Cardiac muscle cell (in vitro differentiated cells and primary cell): Measurements from ENCODE around the gene NETO1. TPM values are rescaled to one million over a fixed set of nuclear protein-coding genes. Genes with fewer than 3 reads are reported as not detected.

ENCODE experiments used
- DNase-seq, 2 donors: peaks; one replicate each; pipeline versions ENCODE4 v3.0.0 to v3.0.0-alpha.2; 2010 to 2017; ENCODE audit warnings: low read depth in 1 of 2, low spot score in 1 of 2
- H3K27ac ChIP-seq: fragments of 200-600 bp; sonication (generic); 2 replicates; pipeline ENCODE4 v1.5.1; 2016
- H3K27me3 ChIP-seq: fragments of 200-600 bp; sonication (generic); 2 replicates; pipeline ENCODE4 v1.6.0; 2016; ENCODE audit warnings: control low read depth
- H3K36me3 ChIP-seq: fragments of 200-600 bp; sonication (generic); 2 replicates; pipeline ENCODE4 v1.5.1; 2016; ENCODE audit warnings: control low read depth
- H3K4me1 ChIP-seq: fragments of 200-600 bp; sonication (generic); 2 replicates; pipeline ENCODE4 v1.8.1; 2017; ENCODE audit warnings: low read depth, mild to moderate bottlenecking, mixed run types
- H3K4me3 ChIP-seq: fragments of 200-600 bp; sonication (generic); 2 replicates; pipeline ENCODE4 v1.5.1; 2016; ENCODE audit warnings: mild to moderate bottlenecking
- H3K9me3 ChIP-seq: fragments of 200-600 bp; sonication (generic); 2 replicates; pipeline ENCODE4 v1.5.1; 2017; ENCODE audit warnings: low read depth, mild to moderate bottlenecking, control low read depth
- CTCF ChIP-seq: IDR thresholded peaks from 2 replicates; pipeline ENCODE4 v1.5.1; 2012; ENCODE audit warnings: low read depth, mild to moderate bottlenecking, low read length
- polyA plus RNA-seq: library from polyadenylated mRNA; unstranded; fragments of >200 nt; fragmentation: Nextera tagmentation; extraction: Ambion mirVana; gene quantifications from 2 replicates; pipeline ENCODE4 v1.2.1, GENCODE V29; 2016
- total RNA-seq: library from RNA; depleted of rRNA; stranded (reverse); fragments of >200 nt; gene quantifications from 2 replicates; pipeline ENCODE4 v1.2.3, GENCODE V29; 2016

The NETO1 gene
- total and polyA plus RNA-seq, 2 experiments from 2014 or later = 2.8 to 3.6 TPM

GRCh38 chr18:72826736-72827135 is 41.1 kb downstream of the NETO1 start:
- no peaks in the 10 kb centered on the region for H3K4me1 ChIP-seq
- no peak for TF ChIP-seq CTCF
- DNase-seq = no peak
- no peak overlapping the region for H3K4me3 ChIP-seq
- H3K36me3 ChIP-seq = no peaks in the 10 kb centered on the region
- no peaks in the 10 kb centered on the region for H3K27me3 ChIP-seq
- no peaks in the 10 kb centered on the region for H3K9me3 ChIP-seq
- no peak overlapping the region for H3K27ac ChIP-seq

GRCh38 chr18:72823345-72823744 is 44.4 kb downstream of the NETO1 start:
- no peak for TF ChIP-seq CTCF
- Histone ChIP-seq H3K4me3 (no peak overlapping the region), H3K4me1 (no peaks in the 10 kb centered on the region), H3K27me3 (no peaks in the 10 kb centered on the region), H3K36me3 (no peaks in the 10 kb centered on the region), H3K9me3 (no peaks in the 10 kb centered on the region), H3K27ac (no peak overlapping the region)
- no peak for DNase-seq

GRCh38 chr18:72822202-72822601 is 45.6 kb downstream of the NETO1 start:
- Histone ChIP-seq H3K4me3 (no peak overlapping the region), H3K27me3 (no peaks in the 10 kb centered on the region), H3K4me1 (no peaks in the 10 kb centered on the region), H3K36me3 (no peaks in the 10 kb centered on the region), H3K9me3 (no peaks in the 10 kb centered on the region), H3K27ac (no peak overlapping the region)
- DNase-seq = no peak
- TF ChIP-seq CTCF = no peak

- H3K27ac ChIP-seq = no peak overlapping the region
- H3K27me3 ChIP-seq = no peaks in the 10 kb centered on the region
- DNase-seq = no peak
- no peaks in the 10 kb centered on the region for H3K9me3 ChIP-seq
- no peaks in the 10 kb centered on the region for H3K36me3 ChIP-seq
- no peaks in the 10 kb centered on the region for H3K4me1 ChIP-seq
- no peak overlapping the region for H3K4me3 ChIP-seq
- no peak for TF ChIP-seq CTCF
Measured at GRCh38 chr18:72820571-72820970, 47.2 kb downstream of the NETO1 start.

- Histone ChIP-seq H3K27me3 (no peaks in the 10 kb centered on the region), H3K4me1 (peaks cover 9% of the 10 kb centered on the region), H3K9me3 (no peaks in the 10 kb centered on the region), H3K4me3 (no peak overlapping the region), H3K27ac (no peak overlapping the region), H3K36me3 (no peaks in the 10 kb centered on the region)
- no peak for TF ChIP-seq CTCF
- no peak for DNase-seq
Measured at GRCh38 chr18:72819050-72819449, 48.7 kb downstream of the NETO1 start.

- Histone ChIP-seq H3K27me3 (no peaks in the 10 kb centered on the region), H3K36me3 (no peaks in the 10 kb centered on the region), H3K9me3 (no peaks in the 10 kb centered on the region), H3K4me3 (no peak overlapping the region), H3K4me1 (peaks cover 31% of the 10 kb centered on the region), H3K27ac (no peak overlapping the region)
- no peak for TF ChIP-seq CTCF
- DNase-seq = no peak
Measured at GRCh38 chr18:72811047-72811446, 56.7 kb downstream of the NETO1 start.
